HepG2 (cell line): ENCODE measurements around the gene SLF1.

Experiments
- FLYWCH1 ChIP-seq: sonication (generic); formaldehyde crosslinking; IDR thresholded peaks from 2 replicates; pipeline ENCODE4 v1.8.1; 2023; ENCODE audit warnings: mild to moderate bottlenecking, missing genetic modification reagents
- ZSCAN31 ChIP-seq: sonication (generic); formaldehyde crosslinking; IDR thresholded peaks from 2 replicates; pipeline ENCODE4 v1.5.0; 2020; ENCODE audit warnings: low read depth, mild to moderate bottlenecking, missing genetic modification reagents
- TF ChIP-seq, protein P1 (sequence below): sonication (generic); formaldehyde crosslinking; IDR thresholded peaks from 2 replicates; pipeline ENCODE4 v1.5.0; 2020; ENCODE audit warnings: mild to moderate bottlenecking, missing genetic modification reagents
- TF ChIP-seq, protein P2 (sequence below): sonication (generic); formaldehyde crosslinking; IDR thresholded peaks from 2 replicates; pipeline ENCODE4 v1.5.0; 2020; ENCODE audit warnings: mild to moderate bottlenecking, missing genetic modification reagents, moderate library complexity

DNA sequence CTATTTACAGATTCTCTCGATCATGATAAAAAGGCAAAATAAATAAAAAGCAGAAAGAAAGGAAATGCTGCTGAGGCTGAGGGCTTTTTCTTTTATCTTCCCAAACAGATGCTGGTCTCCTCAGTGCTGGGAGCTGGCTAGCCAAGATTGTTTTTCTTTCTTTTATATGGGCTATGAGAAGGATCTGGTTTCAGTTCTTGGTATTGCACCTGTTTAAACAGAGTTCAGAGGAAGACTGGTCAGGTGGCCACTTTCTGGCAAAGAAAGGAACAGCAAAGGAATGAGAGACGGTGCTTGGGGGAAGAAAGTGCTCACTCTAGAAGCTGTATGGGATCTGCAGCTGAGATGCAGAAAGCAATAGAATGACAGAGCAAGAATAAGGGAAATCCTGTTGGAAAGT is 88.9 kb downstream of the SLF1 start:
- no peak for TF ChIP-seq FLYWCH1 (CRISPR knock-in tag)
- no peak for TF ChIP-seq ZSCAN31 (CRISPR knock-in tag)
- TF ChIP-seq, protein P1, sequence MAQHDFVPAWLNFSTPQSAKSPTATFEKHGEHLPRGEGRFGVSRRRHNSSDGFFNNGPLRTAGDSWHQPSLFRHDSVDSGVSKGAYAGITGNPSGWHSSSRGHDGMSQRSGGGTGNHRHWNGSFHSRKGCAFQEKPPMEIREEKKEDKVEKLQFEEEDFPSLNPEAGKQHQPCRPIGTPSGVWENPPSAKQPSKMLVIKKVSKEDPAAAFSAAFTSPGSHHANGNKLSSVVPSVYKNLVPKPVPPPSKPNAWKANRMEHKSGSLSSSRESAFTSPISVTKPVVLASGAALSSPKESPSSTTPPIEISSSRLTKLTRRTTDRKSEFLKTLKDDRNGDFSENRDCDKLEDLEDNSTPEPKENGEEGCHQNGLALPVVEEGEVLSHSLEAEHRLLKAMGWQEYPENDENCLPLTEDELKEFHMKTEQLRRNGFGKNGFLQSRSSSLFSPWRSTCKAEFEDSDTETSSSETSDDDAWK (CRISPR knock-in tag), result no peak
- TF ChIP-seq, protein P2, sequence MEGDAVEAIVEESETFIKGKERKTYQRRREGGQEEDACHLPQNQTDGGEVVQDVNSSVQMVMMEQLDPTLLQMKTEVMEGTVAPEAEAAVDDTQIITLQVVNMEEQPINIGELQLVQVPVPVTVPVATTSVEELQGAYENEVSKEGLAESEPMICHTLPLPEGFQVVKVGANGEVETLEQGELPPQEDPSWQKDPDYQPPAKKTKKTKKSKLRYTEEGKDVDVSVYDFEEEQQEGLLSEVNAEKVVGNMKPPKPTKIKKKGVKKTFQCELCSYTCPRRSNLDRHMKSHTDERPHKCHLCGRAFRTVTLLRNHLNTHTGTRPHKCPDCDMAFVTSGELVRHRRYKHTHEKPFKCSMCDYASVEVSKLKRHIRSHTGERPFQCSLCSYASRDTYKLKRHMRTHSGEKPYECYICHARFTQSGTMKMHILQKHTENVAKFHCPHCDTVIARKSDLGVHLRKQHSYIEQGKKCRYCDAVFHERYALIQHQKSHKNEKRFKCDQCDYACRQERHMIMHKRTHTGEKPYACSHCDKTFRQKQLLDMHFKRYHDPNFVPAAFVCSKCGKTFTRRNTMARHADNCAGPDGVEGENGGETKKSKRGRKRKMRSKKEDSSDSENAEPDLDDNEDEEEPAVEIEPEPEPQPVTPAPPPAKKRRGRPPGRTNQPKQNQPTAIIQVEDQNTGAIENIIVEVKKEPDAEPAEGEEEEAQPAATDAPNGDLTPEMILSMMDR (CRISPR knock-in tag), result no peak
